ENCODE data around the gene FAM163A. TPM values are rescaled to one million over a fixed set of nuclear protein-coding genes. Genes with fewer than 3 reads are reported as not detected.

FAM163A gene
- total RNA-seq, 1 experiment from 2014 or later = not detected

GRCh38 chr1:179744401-179745130 is 1.5 kb downstream of the FAM163A start:
- Histone ChIP-seq H3K4me1 (ENCODE audit: low read length) (no peaks in the 10 kb centered on the region), H3K27me3 (ENCODE audit: low read length) (no peaks in the 10 kb centered on the region), H3K9me3 (ENCODE audit: low read length) (no peaks in the 10 kb centered on the region), H3K4me3 (ENCODE audit: low read length) (no peak overlapping the region), H3K79me2 (ENCODE audit: low read length) (no peaks in the 10 kb centered on the region), H3K27ac (ENCODE audit: low read length) (no peak overlapping the region), H4K20me1 (ENCODE audit: insufficient read depth, low read depth, low read length) (no peaks in the 10 kb centered on the region), H3K36me3 (ENCODE audit: insufficient read depth, low read length) (no peaks in the 10 kb centered on the region), H3K4me2 (ENCODE audit: low read depth, low read length, poor library complexity, severe bottlenecking) (no peak overlapping the region), H3K9ac (ENCODE audit: low read length) (no peak overlapping the region), H2AFZ (ENCODE audit: low read length) (no peak overlapping the region), H3K9me2 (replicated peaks; ENCODE audit: insufficient read depth, low read length) (no peaks in the 10 kb centered on the region)
- DNase-seq = no peak

GRCh38 chr1:179745131-179745611 is 2.1 kb downstream of the FAM163A start:
- no peaks in the 10 kb centered on the region for H4K20me1 ChIP-seq (ENCODE audit: insufficient read depth, low read depth, low read length)
- no peaks in the 10 kb centered on the region for H3K9me3 ChIP-seq (ENCODE audit: low read length)
- no peak for DNase-seq
- H3K9ac ChIP-seq (ENCODE audit: low read length) = no peak overlapping the region
- no peaks in the 10 kb centered on the region for H3K36me3 ChIP-seq (ENCODE audit: insufficient read depth, low read length)
- H3K4me1 ChIP-seq (ENCODE audit: low read length) = no peaks in the 10 kb centered on the region
- H2AFZ ChIP-seq (ENCODE audit: low read length) = no peak overlapping the region
- H3K9me2 ChIP-seq (replicated peaks; ENCODE audit: insufficient read depth, low read length) = no peaks in the 10 kb centered on the region
- no peak overlapping the region for H3K4me3 ChIP-seq (ENCODE audit: low read length)
- H3K27me3 ChIP-seq (ENCODE audit: low read length) = no peaks in the 10 kb centered on the region
- H3K79me2 ChIP-seq (ENCODE audit: low read length) = no peaks in the 10 kb centered on the region
- no peak overlapping the region for H3K27ac ChIP-seq (ENCODE audit: low read length)
- no peak overlapping the region for H3K4me2 ChIP-seq (ENCODE audit: low read depth, low read length, poor library complexity, severe bottlenecking)

GRCh38 chr1:179745743-179746142 is 2.7 kb downstream of the FAM163A start:
- no peaks in the 10 kb centered on the region for H3K79me2 ChIP-seq (ENCODE audit: low read length)
- no peak overlapping the region for H2AFZ ChIP-seq (ENCODE audit: low read length)
- no peak for DNase-seq
- H4K20me1 ChIP-seq (ENCODE audit: insufficient read depth, low read depth, low read length) = no peaks in the 10 kb centered on the region
- H3K9me3 ChIP-seq (ENCODE audit: low read length) = no peaks in the 10 kb centered on the region
- H3K4me3 ChIP-seq (ENCODE audit: low read length) = no peak overlapping the region
- H3K36me3 ChIP-seq (ENCODE audit: insufficient read depth, low read length) = no peaks in the 10 kb centered on the region
- H3K4me1 ChIP-seq (ENCODE audit: low read length) = no peaks in the 10 kb centered on the region
- no peaks in the 10 kb centered on the region for H3K27me3 ChIP-seq (ENCODE audit: low read length)
- no peak overlapping the region for H3K4me2 ChIP-seq (ENCODE audit: low read depth, low read length, poor library complexity, severe bottlenecking)
- no peaks in the 10 kb centered on the region for H3K9me2 ChIP-seq (replicated peaks; ENCODE audit: insufficient read depth, low read length)
- no peak overlapping the region for H3K9ac ChIP-seq (ENCODE audit: low read length)
- no peak overlapping the region for H3K27ac ChIP-seq (ENCODE audit: low read length)

- no peak overlapping the region for H3K4me3 ChIP-seq (ENCODE audit: low read length)
- H3K36me3 ChIP-seq (ENCODE audit: insufficient read depth, low read length) = no peaks in the 10 kb centered on the region
- no peak overlapping the region for H2AFZ ChIP-seq (ENCODE audit: low read length)
- no peaks in the 10 kb centered on the region for H3K4me1 ChIP-seq (ENCODE audit: low read length)
- no peaks in the 10 kb centered on the region for H3K9me3 ChIP-seq (ENCODE audit: low read length)
- no peaks in the 10 kb centered on the region for H3K27me3 ChIP-seq (ENCODE audit: low read length)
- no peak overlapping the region for H3K9ac ChIP-seq (ENCODE audit: low read length)
- H3K4me2 ChIP-seq (ENCODE audit: low read depth, low read length, poor library complexity, severe bottlenecking) = no peak overlapping the region
- DNase-seq = no peak
- no peak overlapping the region for H3K27ac ChIP-seq (ENCODE audit: low read length)
- no peaks in the 10 kb centered on the region for H4K20me1 ChIP-seq (ENCODE audit: insufficient read depth, low read depth, low read length)
- H3K9me2 ChIP-seq (replicated peaks; ENCODE audit: insufficient read depth, low read length) = no peaks in the 10 kb centered on the region
- H3K79me2 ChIP-seq (ENCODE audit: low read length) = no peaks in the 10 kb centered on the region
Observed at GRCh38 chr1:179747611-179748010, 4.5 kb downstream of the FAM163A start.

GRCh38 chr1:179748772-179749171 is 5.7 kb downstream of the FAM163A start:
- H3K9ac ChIP-seq (ENCODE audit: low read length) = no peak overlapping the region
- H3K27ac ChIP-seq (ENCODE audit: low read length) = no peak overlapping the region
- H3K4me1 ChIP-seq (ENCODE audit: low read length) = no peaks in the 10 kb centered on the region
- H3K9me2 ChIP-seq (replicated peaks; ENCODE audit: insufficient read depth, low read length) = no peaks in the 10 kb centered on the region
- no peak overlapping the region for H3K4me3 ChIP-seq (ENCODE audit: low read length)
- no peaks in the 10 kb centered on the region for H3K79me2 ChIP-seq (ENCODE audit: low read length)
- H3K9me3 ChIP-seq (ENCODE audit: low read length) = no peaks in the 10 kb centered on the region
- no peak overlapping the region for H2AFZ ChIP-seq (ENCODE audit: low read length)
- H3K27me3 ChIP-seq (ENCODE audit: low read length) = no peaks in the 10 kb centered on the region
- H3K36me3 ChIP-seq (ENCODE audit: insufficient read depth, low read length) = no peaks in the 10 kb centered on the region
- no peak for DNase-seq
- no peak overlapping the region for H3K4me2 ChIP-seq (ENCODE audit: low read depth, low read length, poor library complexity, severe bottlenecking)
- no peaks in the 10 kb centered on the region for H4K20me1 ChIP-seq (ENCODE audit: insufficient read depth, low read depth, low read length)

GRCh38 chr1:179750630-179751029 is 7.5 kb downstream of the FAM163A start:
- Histone ChIP-seq H3K9me3 (ENCODE audit: low read length) (no peaks in the 10 kb centered on the region), H3K36me3 (ENCODE audit: insufficient read depth, low read length) (no peaks in the 10 kb centered on the region), H3K27ac (ENCODE audit: low read length) (no peak overlapping the region), H3K79me2 (ENCODE audit: low read length) (no peaks in the 10 kb centered on the region), H4K20me1 (ENCODE audit: insufficient read depth, low read depth, low read length) (no peaks in the 10 kb centered on the region), H3K4me2 (ENCODE audit: low read depth, low read length, poor library complexity, severe bottlenecking) (no peak overlapping the region), H2AFZ (ENCODE audit: low read length) (no peak overlapping the region), H3K4me1 (ENCODE audit: low read length) (no peaks in the 10 kb centered on the region), H3K9me2 (replicated peaks; ENCODE audit: insufficient read depth, low read length) (no peaks in the 10 kb centered on the region), H3K4me3 (ENCODE audit: low read length) (no peak overlapping the region), H3K9ac (ENCODE audit: low read length) (no peak overlapping the region), H3K27me3 (ENCODE audit: low read length) (no peaks in the 10 kb centered on the region)
- no peak for DNase-seq

GRCh38 chr1:179753061-179753460 is 10.0 kb downstream of the FAM163A start:
- Histone ChIP-seq H3K27me3 (ENCODE audit: low read length) (no peaks in the 10 kb centered on the region), H3K79me2 (ENCODE audit: low read length) (no peaks in the 10 kb centered on the region), H3K9me3 (ENCODE audit: low read length) (no peaks in the 10 kb centered on the region), H3K9me2 (replicated peaks; ENCODE audit: insufficient read depth, low read length) (no peaks in the 10 kb centered on the region), H3K9ac (ENCODE audit: low read length) (no peak overlapping the region), H2AFZ (ENCODE audit: low read length) (no peak overlapping the region), H3K27ac (ENCODE audit: low read length) (no peak overlapping the region), H3K4me3 (ENCODE audit: low read length) (no peak overlapping the region), H3K4me1 (ENCODE audit: low read length) (no peaks in the 10 kb centered on the region), H3K36me3 (ENCODE audit: insufficient read depth, low read length) (no peaks in the 10 kb centered on the region), H4K20me1 (ENCODE audit: insufficient read depth, low read depth, low read length) (no peaks in the 10 kb centered on the region), H3K4me2 (ENCODE audit: low read depth, low read length, poor library complexity, severe bottlenecking) (no peak overlapping the region)
- DNase-seq = no peak

GRCh38 chr1:179754041-179754624 is 11.0 kb downstream of the FAM163A start:
- Histone ChIP-seq H2AFZ (ENCODE audit: low read length) (no peak overlapping the region), H3K4me1 (ENCODE audit: low read length) (no peaks in the 10 kb centered on the region), H3K9ac (ENCODE audit: low read length) (no peak overlapping the region), H3K9me3 (ENCODE audit: low read length) (no peaks in the 10 kb centered on the region), H3K4me3 (ENCODE audit: low read length) (no peak overlapping the region), H3K9me2 (replicated peaks; ENCODE audit: insufficient read depth, low read length) (no peaks in the 10 kb centered on the region), H3K27ac (ENCODE audit: low read length) (no peak overlapping the region), H3K4me2 (ENCODE audit: low read depth, low read length, poor library complexity, severe bottlenecking) (no peak overlapping the region), H3K79me2 (ENCODE audit: low read length) (no peaks in the 10 kb centered on the region), H3K27me3 (ENCODE audit: low read length) (no peaks in the 10 kb centered on the region), H3K36me3 (ENCODE audit: insufficient read depth, low read length) (no peaks in the 10 kb centered on the region), H4K20me1 (ENCODE audit: insufficient read depth, low read depth, low read length) (no peaks in the 10 kb centered on the region)
- DNase-seq = no peak
